GM19025 (cell line): ENCODE data around the gene GP5.

Source experiments
- ATAC-seq: cut with Tn5 transposase; IDR thresholded peaks from one replicate; pipeline ENCODE4 v1.9.1; 2021; ENCODE audit warnings: mild to moderate bottlenecking, low read depth, moderate library complexity; ENCODE audit not compliant: unreplicated experiment

The GP5 gene

GRCh38 chr3:194351952-194352536 lies 47.0 kb downstream of the GP5 start:
- no peak for ATAC-seq

GRCh38 chr3:194351080-194351672 lies 47.9 kb downstream of the GP5 start, which contains the start of gene CPN2:
Gene CPN2, minus strand, starts transcription at chr3:194351328. Its CDS starts 8,626 bp downstream, at chr3:194342702.
- ATAC-seq = no peak

- ATAC-seq = no peak
Measured at GRCh38 chr3:194350726-194351071, 48.4 kb downstream of the GP5 start.

GRCh38 chr3:194348354-194348753 lies 50.7 kb downstream of the GP5 start:
- no peak for ATAC-seq

- ATAC-seq = no peak
Measured at GRCh38 chr3:194346621-194347020, 52.4 kb downstream of the GP5 start.

- no peak for ATAC-seq
Measured at GRCh38 chr3:194346035-194346434, 53.0 kb downstream of the GP5 start.
